GOT3 (cell line): ENCODE results near the gene IFI6.

ENCODE experiments used
- DNase-seq: peaks from one replicate; lab custom pipeline; 2025; ENCODE audit warnings: mixed read lengths; lab: John Stamatoyannopoulos, UW

The IFI6 gene

GRCh38 chr1:27672750-27673112 lies 739 bp upstream of the IFI6 start:
- DNase-seq, result no peak

- no peak for DNase-seq
These were observed 2.1 kb downstream of the IFI6 start for GRCh38 chr1:27669876-27670275.

GRCh38 chr1:27668808-27669723 lies 2.9 kb downstream of the IFI6 start:
- peak; percentile 15 for DNase-seq

GRCh38 chr1:27668121-27668807 lies 3.7 kb downstream of the IFI6 start:
- no peak for DNase-seq

- no peak for DNase-seq
These were observed 5.2 kb downstream of the IFI6 start for GRCh38 chr1:27666791-27667254.

GRCh38 chr1:27666294-27666693 lies 5.7 kb downstream of the IFI6 start:
- no peak for DNase-seq

- DNase-seq, result no peak
These were observed 6.9 kb downstream of the IFI6 start for GRCh38 chr1:27665016-27665651.

- no peak for DNase-seq
These were observed 7.7 kb downstream of the IFI6 start for GRCh38 chr1:27664291-27664690.

GRCh38 chr1:27662707-27663393 lies 9.1 kb downstream of the IFI6 start:
- DNase-seq, result peak; percentile 55

GRCh38 chr1:27662261-27662660 lies 9.7 kb downstream of the IFI6 start:
- DNase-seq, result no peak

GRCh38 chr1:27661412-27662075 lies 10.4 kb downstream of the IFI6 start:
- no peak for DNase-seq

GRCh38 chr1:27660300-27660835 lies 11.6 kb downstream of the IFI6 start:
- DNase-seq, result no peak

GRCh38 chr1:27659497-27660299 lies 12.3 kb downstream of the IFI6 start:
- peak; percentile 38 for DNase-seq

- DNase-seq, result peak; percentile 65
These were observed 13.0 kb downstream of the IFI6 start for GRCh38 chr1:27658951-27659496.

- no peak for DNase-seq
These were observed 15.7 kb downstream of the IFI6 start for GRCh38 chr1:27656157-27656893.

GRCh38 chr1:27655151-27655937 lies 16.6 kb downstream of the IFI6 start:
- no peak for DNase-seq

- no peak for DNase-seq
These were observed 19.7 kb downstream of the IFI6 start for GRCh38 chr1:27652111-27652864.
